Neuronal stem cell (in vitro differentiated cells): ENCODE data around the gene VTI1A.
"Not testable (repeated sequence)": the region's sequence is repeated elsewhere in the genome, so short reads cannot be mapped to it uniquely, and the experiment has no call there.

Source experiments
- DNase-seq: peaks from one replicate; pipeline ENCODE4 v3.0.0-alpha.2; 2013; ENCODE audit warnings: low spot score
- H2AFZ ChIP-seq: one replicate; pipeline ENCODE4 v1.6.1; 2013; ENCODE audit warnings: mild to moderate bottlenecking, low read length, inconsistent platforms
- H2AK5ac ChIP-seq: 2 replicates; pipeline ENCODE4 v1.6.1; 2013; ENCODE audit warnings: low read depth, mild to moderate bottlenecking, inconsistent platforms, low read length, moderate library complexity, mixed read lengths
- H2BK120ac ChIP-seq: 2 replicates; pipeline ENCODE4 v1.6.1; 2013; ENCODE audit warnings: low read depth, mild to moderate bottlenecking, inconsistent platforms, low read length, moderate library complexity, mixed read lengths
- H2BK12ac ChIP-seq: one replicate; pipeline ENCODE4 v1.6.1; 2013; ENCODE audit warnings: low read length, inconsistent platforms
- H2BK15ac ChIP-seq: 2 replicates; pipeline ENCODE4 v1.6.1; 2013; ENCODE audit warnings: mild to moderate bottlenecking, low read length, inconsistent platforms, mixed read lengths
- H2BK5ac ChIP-seq: one replicate; pipeline ENCODE4 v1.6.1; 2013; ENCODE audit warnings: inconsistent platforms, mild to moderate bottlenecking, low read length, moderate library complexity
- H3K14ac ChIP-seq: one replicate; pipeline ENCODE4 v1.6.1; 2013; ENCODE audit warnings: low read length, inconsistent platforms
- H3K18ac ChIP-seq: 2 replicates; pipeline ENCODE4 v1.6.1; 2013; ENCODE audit warnings: low read length, inconsistent platforms
- H3K23ac ChIP-seq: 2 replicates; pipeline ENCODE4 v1.6.1; 2013; ENCODE audit warnings: low read depth, mild to moderate bottlenecking, mixed read lengths, low read length, inconsistent platforms; ENCODE audit not compliant: poor library complexity
- H3K27ac ChIP-seq: replicated peaks from 3 replicates; pipeline ENCODE4 v1.5.1; 2013; ENCODE audit warnings: low read length, inconsistent platforms
- H3K27me3 ChIP-seq, 3 experiments: 2 replicates each; pipeline ENCODE4 v1.6.1; 2013; ENCODE audit warnings: low read length in 3 of 3, mild to moderate bottlenecking in 2 of 3, inconsistent platforms in 1 of 3, low read depth in 1 of 3, mixed read lengths in 1 of 3, moderate library complexity in 1 of 3; ENCODE audit not compliant: control insufficient read depth in 3 of 3, insufficient read depth in 3 of 3
- H3K36me3 ChIP-seq, 2 donors: replicated peaks in 1 of 2; 2 replicates each; pipeline ENCODE4 v1.6.1; 2013; ENCODE audit warnings: low read length in 2 of 2; ENCODE audit not compliant: control insufficient read depth in 2 of 2, insufficient read depth in 2 of 2
- H3K4ac ChIP-seq: 2 replicates; pipeline ENCODE4 v1.6.1; 2013; ENCODE audit warnings: inconsistent platforms, mild to moderate bottlenecking, low read length, moderate library complexity
- H3K4me1 ChIP-seq, 2 donors: 1 replicate in 1 of 2; 2 replicates in 1 of 2; pipeline ENCODE4 v1.6.1; 2013; ENCODE audit warnings: low read length in 2 of 2, low read depth in 1 of 2; ENCODE audit not compliant: control insufficient read depth in 2 of 2, insufficient read depth in 1 of 2
- H3K4me2 ChIP-seq: one replicate; pipeline ENCODE4 v1.6.1; 2013; ENCODE audit warnings: mild to moderate bottlenecking, low read length, inconsistent platforms; ENCODE audit not compliant: insufficient read depth, poor library complexity, severe bottlenecking
- H3K4me3 ChIP-seq, 2 donors: 2 replicates each; pipeline ENCODE4 v1.5.1; 2013; ENCODE audit warnings: low read length in 2 of 2, mild to moderate bottlenecking in 2 of 2, inconsistent platforms in 1 of 2, moderate library complexity in 1 of 2
- H3K79me1 ChIP-seq: one replicate; pipeline ENCODE4 v1.6.1; 2013; ENCODE audit warnings: low read depth, mild to moderate bottlenecking, inconsistent platforms, low read length, moderate library complexity
- H3K9ac ChIP-seq: one replicate; pipeline ENCODE4 v1.6.1; 2013; ENCODE audit warnings: mild to moderate bottlenecking, low read depth, low read length, inconsistent platforms; ENCODE audit not compliant: poor library complexity
- H3K9me3 ChIP-seq, 2 donors: replicated peaks in 1 of 2; 2 replicates each; pipeline versions ENCODE3 to v1.6.1; 2013; ENCODE audit warnings: low read length in 2 of 2, mild to moderate bottlenecking in 2 of 2, inconsistent platforms in 1 of 2, low read depth in 1 of 2, mixed read lengths in 1 of 2, moderate library complexity in 1 of 2; ENCODE audit not compliant: control insufficient read depth in 2 of 2, insufficient read depth in 1 of 2
- H4K8ac ChIP-seq: one replicate; pipeline ENCODE4 v1.6.1; 2013; ENCODE audit warnings: low read depth, mild to moderate bottlenecking, inconsistent platforms, low read length, moderate library complexity
- H4K91ac ChIP-seq: one replicate; pipeline ENCODE4 v1.6.1; 2013; ENCODE audit warnings: low read length, low read depth, mild to moderate bottlenecking, inconsistent platforms; ENCODE audit not compliant: poor library complexity
- WGBS, 2 donors: extraction: QIAGEN DNeasy Blood & Tissue Kit; methylation state at CpG; one replicate each; pipeline ENCODE4 v1.1.7; 2013; ENCODE audit warnings: missing lambda C conversion rate in 2 of 2, mixed read lengths in 1 of 2; ENCODE audit not compliant: insufficient read length in 2 of 2, insufficient replicate concordance in 1 of 2; ENCODE audit errors: extremely low coverage in 2 of 2; 5-methylcytosine and 5-hydroxymethylcytosine counted together

Gene VTI1A

DNA sequence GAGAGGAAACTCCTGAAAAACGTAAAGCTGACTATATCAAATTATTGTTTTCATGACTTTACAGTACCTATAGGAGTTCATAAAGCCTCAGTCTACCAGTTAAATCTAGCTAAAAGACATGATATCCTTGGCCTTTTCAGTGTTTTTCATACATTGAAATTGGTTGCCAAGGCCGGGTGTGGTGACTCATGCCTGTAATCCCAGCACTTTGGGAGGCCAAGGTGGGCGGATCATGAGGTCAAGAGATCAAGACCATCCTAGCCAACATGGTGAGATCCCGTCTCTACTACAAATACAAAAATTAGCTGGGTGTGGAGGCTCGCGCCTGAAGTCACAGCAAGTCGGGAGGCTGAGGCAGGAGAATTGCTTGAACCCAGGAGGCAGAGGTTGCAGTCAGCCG lies 53.0 kb downstream of the VTI1A start:
- H3K9me3 ChIP-seq, H3K4me3 ChIP-seq, H3K18ac ChIP-seq, H3K23ac ChIP-seq, H2BK120ac ChIP-seq, H2AFZ ChIP-seq, H2BK15ac ChIP-seq, H4K91ac ChIP-seq, H2BK5ac ChIP-seq, H3K4me2 ChIP-seq, H4K8ac ChIP-seq, H2BK12ac ChIP-seq, H3K9ac ChIP-seq, H3K79me1 ChIP-seq, H3K27me3 ChIP-seq, H3K27ac ChIP-seq, H2AK5ac ChIP-seq, H3K36me3 ChIP-seq, H3K4ac ChIP-seq, DNase-seq, H3K14ac ChIP-seq, H3K4me1 ChIP-seq: not testable (repeated sequence)
- WGBS, 2 donors: no CpG with 5 or more reads among the region's 8 CpGs

DNA sequence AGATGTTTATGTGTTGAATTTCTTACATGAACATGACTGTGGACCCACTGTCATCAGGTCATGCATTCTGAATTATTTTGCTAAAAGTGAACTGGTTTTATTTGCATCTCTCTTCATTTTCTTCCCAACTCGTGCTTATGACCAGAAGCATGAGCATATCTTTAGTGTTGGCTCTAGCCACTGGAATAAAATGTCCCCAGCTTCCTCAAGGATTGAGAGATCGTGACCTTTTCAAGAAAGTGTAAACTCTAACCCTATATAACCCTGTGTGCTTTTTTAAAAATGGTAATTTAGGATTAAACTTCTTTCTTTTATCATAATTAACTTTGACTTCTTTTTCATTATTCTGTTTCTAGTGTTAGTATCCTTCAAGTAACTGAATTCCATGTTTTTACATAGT lies 55.5 kb downstream of the VTI1A start:
- Histone ChIP-seq H3K36me3 (no peaks in the 10 kb centered on the region), H4K8ac (no peak overlapping the region), H4K91ac (no peak overlapping the region), H2AK5ac (no peak overlapping the region), H3K27ac (no peak overlapping the region), H2AFZ (no peak overlapping the region), H3K27me3 (no peaks in the 10 kb centered on the region), H3K4me2 (no peak overlapping the region), H3K4me1 (peaks cover 4% of the 10 kb centered on the region in 2 donors), H2BK12ac (no peak overlapping the region), H3K9me3 (no peaks in the 10 kb centered on the region), H2BK15ac (no peak overlapping the region), H3K9ac (no peak overlapping the region), H2BK120ac (no peak overlapping the region), H3K79me1 (no peaks in the 10 kb centered on the region), H3K4ac (no peak overlapping the region), H3K18ac (no peak overlapping the region), H3K23ac (no peak overlapping the region), H3K4me3 (no peak overlapping the region), H2BK5ac (no peak overlapping the region), H3K14ac (no peak overlapping the region)
- no CpG with 5 or more reads among the region's 2 CpGs for WGBS, 2 donors
- no peak for DNase-seq

- Histone ChIP-seq H3K4ac (no peak overlapping the region), H3K4me1 (peaks cover 8 to 9% of the 10 kb centered on the region in 2 donors), H2AFZ (no peak overlapping the region), H3K27ac (no peak overlapping the region), H3K4me2 (no peak overlapping the region), H4K91ac (no peak overlapping the region), H3K23ac (no peak overlapping the region), H3K18ac (no peak overlapping the region), H2BK5ac (no peak overlapping the region), H3K27me3 (no peaks in the 10 kb centered on the region), H3K14ac (no peak overlapping the region), H3K79me1 (no peaks in the 10 kb centered on the region), H3K9me3 (no peaks in the 10 kb centered on the region), H4K8ac (no peak overlapping the region), H2AK5ac (no peak overlapping the region), H2BK120ac (no peak overlapping the region), H3K4me3 (no peak overlapping the region), H2BK12ac (no peak overlapping the region), H3K36me3 (no peaks in the 10 kb centered on the region), H2BK15ac (no peak overlapping the region), H3K9ac (no peak overlapping the region)
- no peak for DNase-seq
- no CpG with 5 or more reads among the region's 2 CpGs for WGBS, 2 donors
Observed at GRCh38 chr10:112503643-112504042, 56.6 kb downstream of the VTI1A start.

GRCh38 chr10:112507046-112507445 lies 60.0 kb downstream of the VTI1A start:
- no peaks in the 10 kb centered on the region for H3K79me1 ChIP-seq
- H3K18ac ChIP-seq: no peak overlapping the region
- H4K8ac ChIP-seq: no peak overlapping the region
- H2BK15ac ChIP-seq: no peak overlapping the region
- H3K27me3 ChIP-seq: no peaks in the 10 kb centered on the region
- no peak overlapping the region for H3K4me2 ChIP-seq
- H3K9me3 ChIP-seq: no peaks in the 10 kb centered on the region
- no peak overlapping the region for H3K23ac ChIP-seq
- H4K91ac ChIP-seq: no peak overlapping the region
- no peak overlapping the region for H2AFZ ChIP-seq
- no peak overlapping the region for H2BK120ac ChIP-seq
- no peak overlapping the region for H3K27ac ChIP-seq
- no CpG with 5 or more reads among the region's 4 CpGs for WGBS, 2 donors
- H2BK12ac ChIP-seq: no peak overlapping the region
- no peak overlapping the region for H3K9ac ChIP-seq
- no peaks in the 10 kb centered on the region for H3K36me3 ChIP-seq
- no peak overlapping the region for H3K4ac ChIP-seq
- no peak overlapping the region for H3K4me3 ChIP-seq
- H3K4me1 ChIP-seq: peaks cover 8 to 9% of the 10 kb centered on the region in 2 donors
- no peak overlapping the region for H3K14ac ChIP-seq
- DNase-seq: no peak
- H2BK5ac ChIP-seq: no peak overlapping the region
- H2AK5ac ChIP-seq: no peak overlapping the region
